Kidney tubule cell (primary cell): ENCODE results near the gene AUNIP.

ENCODE experiments used
- DNase-seq: peaks from one replicate; pipeline ENCODE4 v3.0.0-alpha.2; 2018; ENCODE audit warnings: low spot score

The AUNIP gene, protein sequence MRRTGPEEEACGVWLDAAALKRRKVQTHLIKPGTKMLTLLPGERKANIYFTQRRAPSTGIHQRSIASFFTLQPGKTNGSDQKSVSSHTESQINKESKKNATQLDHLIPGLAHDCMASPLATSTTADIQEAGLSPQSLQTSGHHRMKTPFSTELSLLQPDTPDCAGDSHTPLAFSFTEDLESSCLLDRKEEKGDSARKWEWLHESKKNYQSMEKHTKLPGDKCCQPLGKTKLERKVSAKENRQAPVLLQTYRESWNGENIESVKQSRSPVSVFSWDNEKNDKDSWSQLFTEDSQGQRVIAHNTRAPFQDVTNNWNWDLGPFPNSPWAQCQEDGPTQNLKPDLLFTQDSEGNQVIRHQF

DNA sequence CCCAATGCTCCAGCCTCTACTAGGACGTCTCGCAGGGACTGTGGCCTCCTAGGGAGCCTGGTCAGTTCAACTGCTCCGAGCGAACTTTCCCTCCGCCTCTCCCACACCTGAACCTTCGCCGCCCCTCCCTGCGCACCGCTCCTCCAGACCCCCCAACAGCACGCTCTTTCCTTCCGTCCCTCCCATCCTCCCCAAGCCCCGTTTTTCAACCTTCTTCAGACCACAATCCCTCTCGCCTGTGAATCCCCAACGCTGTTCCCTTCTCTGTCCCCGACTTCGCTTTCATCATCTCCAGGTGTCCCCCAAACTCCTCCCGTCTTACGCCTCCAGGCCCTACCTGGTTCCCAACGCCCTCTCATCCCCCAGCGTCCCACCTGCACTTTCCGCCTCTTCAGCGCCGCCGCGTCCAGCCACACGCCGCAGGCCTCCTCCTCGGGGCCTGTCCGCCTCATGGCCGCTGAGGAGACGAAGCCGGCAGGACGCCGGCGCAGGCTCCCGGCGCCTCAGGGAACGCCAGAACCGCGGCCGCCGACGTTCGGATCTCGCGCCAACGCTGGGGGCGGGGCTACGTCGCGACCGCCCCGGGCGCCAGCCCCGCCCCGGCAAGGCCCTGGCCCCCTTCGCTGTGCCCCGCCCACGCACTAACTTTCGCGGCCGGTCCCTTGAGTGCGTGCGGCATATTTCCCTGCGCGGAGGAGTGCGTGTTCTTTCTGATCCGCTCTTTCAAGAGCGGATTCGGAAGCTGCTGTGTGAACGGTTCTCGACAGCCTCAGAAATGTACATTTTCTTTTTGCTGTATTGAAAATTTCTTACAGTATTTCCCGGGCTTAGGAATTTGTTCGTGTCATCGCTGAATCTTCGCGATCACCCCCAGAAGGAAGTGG lies at the start of gene AUNIP:
Gene AUNIP (minus strand): TSS at position 552 of the 884 bp plus-strand sequence. CDS start 100 bp downstream, at position 452.
- peak; percentile 90 for DNase-seq

DNA sequence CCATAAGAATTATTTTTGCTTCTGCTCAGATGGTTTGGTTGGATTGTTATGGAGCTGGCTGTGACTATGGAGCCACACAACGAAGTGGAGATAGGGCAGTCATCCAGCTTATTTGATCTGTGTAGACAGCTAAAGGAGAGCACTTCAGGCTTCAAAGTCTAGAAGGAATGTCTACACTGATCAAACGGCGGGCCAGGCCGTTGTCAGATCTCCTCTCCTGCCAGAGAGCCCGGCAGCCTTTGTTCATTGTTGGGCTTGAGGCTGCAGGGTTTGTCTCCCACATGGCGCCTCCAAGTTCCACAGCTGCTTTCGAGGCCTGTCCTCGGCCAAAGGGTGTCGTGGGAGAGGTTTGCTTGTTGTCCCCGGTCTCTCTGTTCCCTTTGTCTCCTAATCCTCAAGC lies 49.8 kb upstream of the AUNIP start:
- DNase-seq = no peak

- no peak for DNase-seq
Observed at GRCh38 chr1:25908161-25908560, 48.9 kb upstream of the AUNIP start.

DNA sequence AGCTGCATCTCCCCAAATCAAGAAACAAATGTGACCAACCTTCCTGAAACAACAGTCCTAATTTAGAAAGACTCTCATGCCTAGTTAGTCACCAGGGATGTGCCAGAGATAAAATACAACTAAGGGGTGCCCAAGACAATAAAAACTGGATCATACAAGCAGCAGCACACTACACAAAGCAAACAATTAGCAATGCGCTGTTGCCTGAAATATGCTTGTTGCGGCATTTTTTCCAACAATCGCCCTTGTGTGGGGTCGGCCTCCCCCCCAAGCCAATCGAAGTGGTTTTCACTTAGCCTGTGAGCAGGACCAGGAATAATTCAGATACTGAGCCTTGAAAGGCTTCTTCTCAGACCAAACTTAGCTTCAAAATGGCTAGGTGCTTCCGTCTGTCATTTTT lies 48.3 kb upstream of the AUNIP start:
- no peak for DNase-seq

DNA sequence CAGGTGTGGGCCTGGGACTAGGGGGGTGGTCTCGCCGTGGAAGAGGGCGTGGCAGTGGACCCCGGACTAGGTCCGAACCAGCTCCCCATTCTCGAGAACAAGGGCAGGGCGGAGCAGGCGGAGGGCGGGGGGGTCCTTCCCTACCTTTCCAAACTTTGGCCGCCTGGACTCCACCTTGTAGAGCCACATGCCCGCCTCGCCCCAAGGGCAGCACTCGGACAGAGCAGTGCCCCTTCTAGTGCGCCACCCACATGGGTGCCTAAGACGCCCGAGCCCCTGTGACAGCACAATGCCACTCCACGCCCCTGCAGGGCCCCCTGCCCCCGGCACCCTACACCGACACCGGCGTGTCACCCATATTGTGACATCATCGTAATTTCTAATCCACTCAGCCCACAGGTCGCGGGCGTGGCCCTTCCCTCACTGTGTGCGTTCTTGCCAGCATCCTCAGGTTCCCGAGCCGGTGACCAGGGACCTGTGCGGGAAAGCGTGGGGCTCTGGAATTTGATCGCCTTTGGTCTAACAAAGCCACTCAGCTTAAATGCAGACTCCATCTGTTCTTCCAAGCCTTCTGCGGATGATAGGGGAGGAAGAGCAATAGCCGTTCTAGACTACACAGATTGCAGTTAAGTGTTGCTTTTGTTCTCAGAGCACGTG lies 47.5 kb upstream of the AUNIP start:
- peak; percentile 29 for DNase-seq

DNA sequence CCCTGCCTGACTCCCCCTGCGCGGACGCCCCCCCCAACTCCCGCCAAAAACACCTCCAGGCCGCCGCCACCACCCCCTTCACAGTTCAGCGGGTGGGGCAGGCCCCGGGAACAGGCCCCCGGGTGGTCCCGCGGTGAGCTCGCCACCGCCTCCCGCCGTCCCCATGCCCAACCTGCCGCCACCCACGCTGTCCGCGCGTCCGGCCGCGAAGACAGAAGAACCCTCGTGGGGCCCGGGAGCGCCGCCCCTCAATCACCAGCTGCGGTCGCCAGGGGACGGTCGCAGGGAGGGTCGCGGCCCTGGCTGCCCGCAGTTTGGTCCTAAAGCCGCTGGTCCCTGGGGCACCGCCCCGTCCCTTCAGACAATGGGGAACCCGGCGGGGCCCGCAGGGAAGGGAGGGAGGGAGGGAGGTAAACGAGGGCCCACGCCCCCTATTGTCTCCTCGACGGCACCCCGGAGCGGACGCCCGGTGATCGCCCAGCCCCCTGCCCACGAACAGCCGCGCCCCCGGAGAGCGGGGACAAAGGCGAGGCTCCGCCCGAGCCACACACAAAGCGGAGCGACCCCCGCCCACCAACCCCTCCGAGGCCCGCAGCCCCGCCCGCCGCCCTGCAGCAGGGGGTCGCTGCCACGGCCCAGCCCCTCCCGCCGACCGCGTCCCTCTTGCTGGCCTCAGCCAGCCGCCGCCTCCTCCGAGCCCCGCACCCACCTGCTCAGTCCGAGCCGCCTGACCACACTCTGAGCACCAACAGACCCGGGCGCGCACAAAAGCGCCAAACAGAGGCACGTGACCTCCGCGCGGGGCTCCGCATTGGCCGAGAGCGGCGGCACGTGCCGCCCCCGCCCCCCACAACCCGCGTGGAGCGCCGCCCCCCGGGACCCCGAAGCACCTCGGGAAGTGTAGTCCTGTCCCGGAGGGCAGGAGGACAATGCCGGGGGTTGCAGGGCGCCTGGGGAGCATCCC lies 46.7 kb upstream of the AUNIP start, which contains the start of gene STMN1:
Gene STMN1 (minus strand): TSS at position 740 of the 964 bp plus-strand sequence. CDS start 1,743 bp downstream, outside the sequence.
- peak; percentile 89 for DNase-seq

DNA sequence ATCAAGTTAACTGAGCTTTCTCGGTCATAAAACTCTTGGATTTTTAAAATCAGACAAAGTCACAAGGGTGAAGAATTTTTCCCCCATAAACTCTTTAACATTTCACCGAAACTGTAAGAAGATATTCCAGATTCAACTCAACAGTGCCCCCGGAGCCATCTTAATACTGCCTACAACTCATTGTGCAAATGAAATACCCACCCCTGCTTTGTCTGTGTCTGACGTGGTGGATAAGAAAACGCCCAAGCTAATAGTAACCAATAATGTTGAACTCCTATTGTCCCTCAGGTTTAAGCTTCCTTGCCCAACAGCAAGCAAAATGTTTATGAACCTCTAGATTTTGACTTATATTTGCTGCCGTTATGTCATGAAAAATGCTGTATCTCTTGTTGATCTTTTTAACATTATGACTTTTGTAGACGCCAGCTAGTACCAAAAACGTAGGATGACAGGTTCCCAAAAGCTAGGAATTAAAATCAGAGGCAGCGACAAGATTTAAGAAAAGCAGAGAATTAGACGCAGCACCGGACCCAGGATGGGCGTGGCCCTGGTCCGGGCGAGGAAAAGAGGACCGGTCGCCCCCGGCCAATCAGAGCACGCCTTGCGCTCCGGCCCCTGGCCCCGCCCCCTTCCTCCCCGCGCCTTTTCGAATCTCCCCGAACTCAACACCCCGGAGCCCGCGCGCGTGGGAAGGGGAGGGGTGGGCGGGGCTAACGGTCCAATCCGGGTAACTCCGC lies 45.9 kb upstream of the AUNIP start:
- peak; percentile 91 for DNase-seq

- no peak for DNase-seq
Observed at GRCh38 chr1:25903986-25904385, 44.7 kb upstream of the AUNIP start.

DNA sequence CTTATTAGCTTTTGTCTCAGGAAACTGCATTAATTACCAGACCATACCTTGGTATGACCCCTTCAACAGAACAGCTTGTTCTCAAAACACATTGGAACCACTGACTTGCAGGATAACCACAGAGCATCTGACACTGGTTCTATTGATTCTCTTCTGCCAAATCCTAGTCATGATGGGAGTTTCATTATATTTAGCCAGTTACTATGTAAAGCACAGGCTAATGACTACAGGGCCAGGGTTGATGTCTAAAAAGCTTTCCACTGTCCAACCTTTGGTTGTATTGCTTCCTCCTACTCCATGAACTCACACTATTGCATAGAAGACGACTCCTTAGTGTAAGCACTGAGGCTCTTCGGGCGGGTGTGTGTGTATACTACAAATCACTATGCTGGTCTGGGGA lies 43.2 kb upstream of the AUNIP start:
- no peak for DNase-seq

DNA sequence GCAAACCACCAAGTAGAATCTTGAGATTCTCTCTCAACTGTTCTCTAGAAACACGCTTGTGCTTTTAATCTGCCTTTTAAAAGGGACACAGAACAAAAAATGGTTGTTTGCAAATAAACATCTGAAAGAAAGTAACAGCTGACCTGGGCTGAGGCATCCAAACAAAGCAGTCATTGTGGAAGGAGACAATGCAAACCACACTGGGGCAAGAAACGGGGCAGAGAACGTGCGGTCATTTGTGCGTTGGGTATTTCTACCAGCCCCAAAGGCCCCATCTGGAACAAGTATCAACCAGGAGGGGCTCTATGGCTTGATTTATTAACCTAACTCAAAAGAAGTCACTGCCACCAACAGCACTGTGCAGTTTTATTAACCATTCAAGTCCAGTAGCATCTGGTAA lies 41.0 kb upstream of the AUNIP start:
- DNase-seq = no peak

GRCh38 chr1:25899792-25900191 lies 40.5 kb upstream of the AUNIP start:
- no peak for DNase-seq

DNA sequence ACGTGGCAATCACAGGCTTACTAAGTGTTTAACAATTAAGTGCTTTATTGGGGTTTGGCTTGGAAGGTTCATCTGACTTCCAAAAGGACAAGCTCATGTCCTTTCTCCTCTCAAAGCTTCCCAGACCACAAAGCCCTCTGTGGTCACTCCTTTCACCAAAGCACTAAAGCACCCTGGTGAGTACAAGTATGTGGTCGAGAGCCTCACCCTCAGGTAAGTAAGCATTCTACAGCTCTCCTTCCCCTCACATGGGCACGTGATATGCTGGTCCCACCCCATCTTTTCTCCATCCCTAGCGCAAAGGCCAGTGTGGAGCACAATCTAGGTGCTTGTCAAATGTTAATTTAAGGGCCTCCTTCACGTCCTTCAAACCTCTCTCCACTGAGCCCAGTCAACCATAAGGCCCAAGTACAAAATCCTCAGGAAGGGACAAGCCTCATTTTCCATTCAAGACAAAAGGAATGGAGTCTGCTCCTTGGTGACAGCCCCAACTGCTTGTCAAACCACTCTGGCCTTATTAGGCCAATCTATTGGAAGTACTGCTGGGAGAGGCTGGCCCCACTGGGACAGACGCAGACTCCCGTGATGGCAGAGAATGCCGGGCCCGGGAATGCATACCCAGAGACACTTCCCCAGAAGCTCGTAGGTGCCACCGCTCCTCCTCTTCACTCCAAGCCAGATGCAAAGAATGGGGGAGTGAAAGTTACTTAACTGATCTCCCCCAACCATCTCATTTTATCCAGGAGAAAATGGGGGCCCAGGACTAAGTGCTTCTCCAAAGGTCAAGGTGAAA lies 39.2 kb upstream of the AUNIP start:
- DNase-seq = no peak

- DNase-seq = no peak
Observed at GRCh38 chr1:25897754-25898153, 38.5 kb upstream of the AUNIP start.

DNA sequence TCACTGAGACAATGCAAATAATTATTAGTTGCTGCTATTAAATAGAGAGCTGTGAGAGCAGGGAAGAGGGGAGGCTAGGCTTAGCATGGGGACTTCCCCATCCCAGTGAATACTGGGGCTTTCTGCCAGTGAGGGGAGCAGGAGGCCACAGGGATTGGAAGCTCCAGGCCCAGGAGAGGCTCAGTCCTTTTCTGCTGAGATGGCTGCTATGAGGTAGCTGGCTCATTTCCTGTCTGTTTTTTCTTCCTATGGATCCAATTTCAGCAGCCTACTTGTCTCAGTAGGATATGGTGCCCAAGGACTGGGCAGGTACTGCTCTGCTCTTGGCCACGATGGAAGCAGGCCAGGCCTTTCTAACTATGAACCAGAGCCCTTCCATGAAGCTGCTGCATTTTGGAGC lies 37.0 kb upstream of the AUNIP start:
- DNase-seq = no peak

DNA sequence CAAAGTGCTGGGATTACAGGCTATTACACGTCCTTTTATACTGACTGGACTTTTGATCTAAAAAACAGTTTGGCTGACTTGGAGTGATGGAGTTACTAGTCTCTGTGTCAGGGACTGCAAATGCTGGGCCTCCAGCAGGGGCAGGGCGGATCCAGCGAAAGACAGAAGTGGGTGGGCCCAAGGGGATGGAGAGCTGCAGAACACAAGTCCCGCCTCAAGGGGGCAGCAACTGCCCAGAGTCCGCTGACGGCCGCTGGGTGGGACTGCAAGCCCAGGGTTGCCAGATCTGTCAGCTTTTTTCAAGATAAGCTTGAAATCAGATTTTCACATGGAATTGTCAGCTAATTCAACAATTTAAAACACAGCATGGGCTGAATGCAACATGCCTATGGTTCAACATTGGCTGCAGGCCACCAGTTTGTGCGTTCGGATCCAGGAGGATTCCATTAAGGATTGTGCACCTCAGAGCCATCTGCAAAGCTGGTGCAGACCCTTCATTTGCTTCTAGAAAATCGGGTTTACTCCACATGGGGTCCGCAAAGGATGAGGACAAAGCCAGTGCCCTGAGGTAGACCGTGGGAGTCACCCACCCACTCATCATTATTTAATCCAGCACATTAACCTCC lies 36.2 kb upstream of the AUNIP start:
- peak; percentile 89 for DNase-seq

- no peak for DNase-seq
Observed at GRCh38 chr1:25893116-25893515, 33.9 kb upstream of the AUNIP start.

- DNase-seq = no peak
Observed at GRCh38 chr1:25891606-25892005, 32.3 kb upstream of the AUNIP start.

DNA sequence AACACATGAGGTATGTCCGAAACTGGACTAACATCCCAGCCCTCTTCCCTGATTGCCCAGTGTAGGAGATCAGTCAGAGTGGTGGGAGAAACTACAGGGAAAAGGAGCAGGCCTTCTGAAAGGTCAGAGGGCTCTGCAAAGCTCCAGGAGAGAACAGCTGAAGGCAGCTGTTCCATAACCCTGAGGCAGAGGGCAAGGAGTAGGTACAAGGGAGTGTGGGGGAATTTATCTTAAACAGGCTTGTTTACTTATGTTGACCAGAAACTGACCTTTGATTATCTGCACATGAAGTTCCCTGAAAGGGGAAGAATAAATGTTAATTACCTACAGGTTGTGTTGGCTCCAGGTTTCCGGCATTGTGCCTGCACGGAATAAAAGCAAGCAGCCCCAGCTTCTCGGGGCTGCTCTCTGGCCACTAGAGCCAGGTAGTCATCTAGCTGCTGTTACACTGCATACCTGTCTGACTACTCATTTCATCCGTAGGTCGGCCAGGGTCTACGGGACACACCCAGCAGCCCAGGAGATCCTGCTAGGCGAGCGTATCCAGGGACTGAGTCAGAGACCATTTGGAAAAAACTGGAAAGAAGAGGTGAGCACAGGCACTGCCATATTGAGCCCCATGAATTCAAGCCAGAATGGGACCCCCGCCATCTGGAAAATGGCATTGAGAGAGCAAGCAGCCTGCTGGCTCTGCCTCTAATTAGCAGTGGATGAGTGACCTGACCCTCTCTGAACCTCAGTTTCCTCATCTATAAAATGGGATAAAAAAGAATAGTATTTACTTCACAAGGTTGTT lies 31.2 kb upstream of the AUNIP start:
- DNase-seq = peak; percentile 98
